BLaER1 (cell line): ENCODE measurements around the gene NHERF1.

ENCODE experiments used
- H3K27ac ChIP-seq: shearing (Covaris generic); formaldehyde crosslinking; 2 replicates; pipeline ENCODE4 v1.8.1; 2022
- H3K27me3 ChIP-seq: shearing (Covaris generic); formaldehyde crosslinking; 2 replicates; pipeline ENCODE4 v1.8.1; 2022
- H3K36me3 ChIP-seq: shearing (Covaris generic); formaldehyde crosslinking; 2 replicates; pipeline ENCODE4 v1.8.1; 2022
- H3K4me1 ChIP-seq: shearing (Covaris generic); formaldehyde crosslinking; 2 replicates; pipeline ENCODE4 v1.8.1; 2022
- H3K4me2 ChIP-seq: shearing (Covaris generic); formaldehyde crosslinking; 2 replicates; pipeline ENCODE4 v1.8.1; 2022
- H3K4me3 ChIP-seq: shearing (Covaris generic); formaldehyde crosslinking; 2 replicates; pipeline ENCODE4 v1.8.1; 2022
- H3K9ac ChIP-seq: shearing (Covaris generic); formaldehyde crosslinking; 2 replicates; pipeline ENCODE4 v1.8.1; 2022
- H3K9me3 ChIP-seq: shearing (Covaris generic); formaldehyde crosslinking; 2 replicates; pipeline ENCODE4 v1.8.1; 2022
- H4K20me1 ChIP-seq: shearing (Covaris generic); formaldehyde crosslinking; 2 replicates; pipeline ENCODE4 v1.8.1; 2022
- Cebpa-rat ChIP-seq: shearing (Covaris generic); IDR thresholded peaks from 2 replicates; pipeline ENCODE4 v1.8.1; 2022

NHERF1 gene

GRCh38 chr17:74790161-74791058 lies 42.0 kb downstream of the NHERF1 start:
- TF ChIP-seq Cebpa-rat = no peak
- H3K27ac ChIP-seq = 0 out of 2 replicates have a peak overlapping the region, but pooled peaks have one; percentile 6
- peaks cover 47% of the 10 kb centered on the region for H3K36me3 ChIP-seq
- peak overlapping the region; percentile 76 for H3K4me2 ChIP-seq
- no peaks in the 10 kb centered on the region for H3K27me3 ChIP-seq
- H3K9ac ChIP-seq = no peak overlapping the region
- H3K4me1 ChIP-seq = peaks cover 36% of the 10 kb centered on the region
- no peak overlapping the region for H3K4me3 ChIP-seq
- no peaks in the 10 kb centered on the region for H3K9me3 ChIP-seq
- H4K20me1 ChIP-seq = peaks cover 17% of the 10 kb centered on the region

- Histone ChIP-seq H3K9ac (no peak overlapping the region), H3K4me3 (no peak overlapping the region), H3K4me2 (no peak overlapping the region), H3K36me3 (peaks cover 63% of the 10 kb centered on the region), H3K4me1 (peaks cover 30% of the 10 kb centered on the region), H3K27ac (no peak overlapping the region), H4K20me1 (0 out of 2 replicates have a peak, but pooled peaks cover 9% of the 10 kb centered on the region), H3K9me3 (no peaks in the 10 kb centered on the region), H3K27me3 (no peaks in the 10 kb centered on the region)
- TF ChIP-seq Cebpa-rat = no peak
Measured at GRCh38 chr17:74792586-74793105, 44.2 kb downstream of the NHERF1 start.

- peaks cover 69% of the 10 kb centered on the region for H3K36me3 ChIP-seq
Measured at GRCh38 chr17:74795327-74796020, 47.0 kb downstream of the NHERF1 start.

DNA sequence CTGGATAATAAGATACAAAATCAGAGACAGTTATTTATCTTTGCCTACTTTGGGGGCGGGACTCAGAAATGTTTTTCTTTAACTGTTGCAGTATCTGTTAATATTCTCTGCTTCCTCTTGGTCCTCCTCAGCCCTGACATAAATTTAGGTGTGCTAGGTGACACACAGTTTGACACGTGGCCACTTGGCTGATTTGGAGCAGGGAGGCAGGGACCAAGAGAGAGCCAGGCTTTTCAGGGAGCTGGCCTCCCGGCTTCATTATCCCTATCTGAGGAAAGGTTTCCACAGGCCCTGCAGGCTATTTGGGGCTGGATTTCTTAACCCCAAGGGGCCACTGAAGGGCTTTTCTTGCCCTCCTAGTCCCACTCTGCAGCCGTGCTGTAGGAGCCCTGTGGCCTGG lies 47.8 kb downstream of the NHERF1 start:
- H3K27ac ChIP-seq = no peak overlapping the region
- H3K36me3 ChIP-seq = peaks cover 75% of the 10 kb centered on the region
- peaks cover 10% of the 10 kb centered on the region; the same call in 1 of the 2 replicates for H4K20me1 ChIP-seq
- H3K4me1 ChIP-seq = peaks cover 20% of the 10 kb centered on the region
- H3K27me3 ChIP-seq = no peaks in the 10 kb centered on the region
- H3K4me3 ChIP-seq = no peak overlapping the region
- TF ChIP-seq Cebpa-rat = no peak
- H3K9me3 ChIP-seq = no peaks in the 10 kb centered on the region
- H3K4me2 ChIP-seq = no peak overlapping the region
- no peak overlapping the region for H3K9ac ChIP-seq

More at GRCh38 chr17:74795327-74796020, 47.0 kb downstream of the NHERF1 start:
- H3K9ac ChIP-seq = no peak overlapping the region
- H4K20me1 ChIP-seq = peaks cover 10% of the 10 kb centered on the region; the same call in 1 of the 2 replicates
- H3K4me1 ChIP-seq = peaks cover 27% of the 10 kb centered on the region
- no peak overlapping the region for H3K27ac ChIP-seq
- H3K27me3 ChIP-seq = no peaks in the 10 kb centered on the region
- H3K9me3 ChIP-seq = no peaks in the 10 kb centered on the region
- no peak for TF ChIP-seq Cebpa-rat
- no peak overlapping the region for H3K4me2 ChIP-seq
- no peak overlapping the region for H3K4me3 ChIP-seq

DNA sequence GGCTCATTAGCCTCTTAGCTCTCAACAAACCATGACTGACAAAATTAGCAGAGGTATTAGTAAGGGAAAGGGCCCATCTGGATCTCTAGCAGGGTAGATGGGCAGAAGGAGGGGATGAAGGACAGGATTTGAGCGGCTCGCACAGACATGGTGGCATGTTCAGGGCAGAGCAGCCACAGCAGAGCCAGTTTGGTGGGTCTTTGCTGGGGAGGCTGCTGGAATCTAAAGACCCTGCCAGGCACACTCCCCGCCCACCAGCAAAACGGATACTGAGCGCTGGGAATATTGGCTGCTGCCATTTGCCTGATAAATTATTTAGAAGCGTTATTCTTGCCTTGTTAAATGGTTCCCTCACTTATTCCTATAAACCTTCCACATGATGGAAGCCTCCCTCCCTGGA lies 48.4 kb downstream of the NHERF1 start:
- Histone ChIP-seq H3K9ac (no peak overlapping the region), H3K36me3 (peaks cover 80% of the 10 kb centered on the region), H3K4me1 (peaks cover 14% of the 10 kb centered on the region), H4K20me1 (peaks cover 10% of the 10 kb centered on the region; the same call in 1 of the 2 replicates), H3K27me3 (no peaks in the 10 kb centered on the region), H3K9me3 (no peaks in the 10 kb centered on the region), H3K4me2 (peak overlapping the region; percentile 36), H3K4me3 (no peak overlapping the region), H3K27ac (no peak overlapping the region)
- TF ChIP-seq Cebpa-rat = no peak

GRCh38 chr17:74797824-74798223 lies 49.4 kb downstream of the NHERF1 start:
- Histone ChIP-seq H3K4me2 (peak overlapping the region; percentile 36), H3K27me3 (no peaks in the 10 kb centered on the region), H3K9ac (no peak overlapping the region; the same call in 1 of the 2 replicates), H3K36me3 (peaks cover 85% of the 10 kb centered on the region), H3K9me3 (no peaks in the 10 kb centered on the region), H4K20me1 (peaks cover 10% of the 10 kb centered on the region; the same call in 1 of the 2 replicates), H3K27ac (no peak overlapping the region), H3K4me3 (no peak overlapping the region), H3K4me1 (peaks cover 14% of the 10 kb centered on the region)
- TF ChIP-seq Cebpa-rat = no peak

DNA sequence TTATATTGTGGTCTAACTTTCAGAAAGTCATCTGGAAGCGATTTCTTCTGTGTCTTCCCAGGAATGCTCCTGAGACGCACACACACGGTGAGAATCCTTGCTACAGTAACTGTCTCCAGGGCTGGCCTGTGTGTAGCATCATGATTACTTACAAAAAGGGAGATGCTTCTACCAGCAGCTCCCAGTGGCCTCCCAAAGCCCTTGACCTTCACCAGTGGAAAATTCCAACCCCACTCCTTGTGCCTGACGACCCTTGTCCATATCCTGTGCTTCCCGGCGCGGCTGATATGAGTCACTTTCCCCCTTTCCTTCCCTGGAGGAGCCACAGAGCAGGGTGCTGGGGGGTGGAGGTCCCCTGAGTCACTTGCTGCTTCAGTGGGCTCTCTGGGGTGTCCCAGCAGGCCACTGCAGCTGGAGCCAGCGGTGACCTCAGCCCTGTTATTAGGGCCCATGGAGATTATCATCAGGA lies 49.8 kb downstream of the NHERF1 start:
- H3K9me3 ChIP-seq = no peaks in the 10 kb centered on the region
- no peak overlapping the region for H3K27ac ChIP-seq
- no peaks in the 10 kb centered on the region for H3K27me3 ChIP-seq
- peaks cover 14% of the 10 kb centered on the region for H3K4me1 ChIP-seq
- peaks cover 10% of the 10 kb centered on the region; the same call in 1 of the 2 replicates for H4K20me1 ChIP-seq
- H3K36me3 ChIP-seq = peaks cover 80% of the 10 kb centered on the region
- H3K4me2 ChIP-seq = peak overlapping the region; percentile 30; the same call in 1 of the 2 replicates
- H3K4me3 ChIP-seq = no peak overlapping the region
- H3K9ac ChIP-seq = no peak overlapping the region
- TF ChIP-seq Cebpa-rat = no peak

DNA sequence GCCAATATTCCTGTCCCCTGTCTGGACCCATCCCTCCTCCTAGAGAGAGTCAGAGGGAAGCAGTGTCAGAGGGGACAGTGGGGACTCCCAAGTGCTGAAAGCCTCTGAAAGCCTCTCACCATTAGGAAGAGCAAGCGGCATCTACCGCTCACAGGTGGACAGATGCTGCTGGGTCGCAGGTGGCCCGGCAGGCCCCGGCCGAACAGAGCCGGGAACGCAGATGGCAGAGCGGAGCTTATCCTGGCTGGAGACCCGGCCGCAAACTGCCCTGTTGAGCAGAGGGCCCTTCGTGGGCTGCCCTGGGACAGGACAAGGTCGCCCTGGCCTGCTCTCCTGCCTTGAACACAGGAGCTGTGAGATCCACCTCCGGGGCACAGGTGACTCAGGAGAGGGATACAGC lies 50.7 kb downstream of the NHERF1 start:
- H3K9ac ChIP-seq = no peak overlapping the region
- peaks cover 14% of the 10 kb centered on the region for H3K4me1 ChIP-seq
- H3K9me3 ChIP-seq = no peaks in the 10 kb centered on the region
- no peak for TF ChIP-seq Cebpa-rat
- no peak overlapping the region for H3K4me2 ChIP-seq
- no peak overlapping the region for H3K27ac ChIP-seq
- no peak overlapping the region for H3K4me3 ChIP-seq
- peaks cover 72% of the 10 kb centered on the region for H3K36me3 ChIP-seq
- H3K27me3 ChIP-seq = no peaks in the 10 kb centered on the region
- H4K20me1 ChIP-seq = peaks cover 10% of the 10 kb centered on the region; the same call in 1 of the 2 replicates

DNA sequence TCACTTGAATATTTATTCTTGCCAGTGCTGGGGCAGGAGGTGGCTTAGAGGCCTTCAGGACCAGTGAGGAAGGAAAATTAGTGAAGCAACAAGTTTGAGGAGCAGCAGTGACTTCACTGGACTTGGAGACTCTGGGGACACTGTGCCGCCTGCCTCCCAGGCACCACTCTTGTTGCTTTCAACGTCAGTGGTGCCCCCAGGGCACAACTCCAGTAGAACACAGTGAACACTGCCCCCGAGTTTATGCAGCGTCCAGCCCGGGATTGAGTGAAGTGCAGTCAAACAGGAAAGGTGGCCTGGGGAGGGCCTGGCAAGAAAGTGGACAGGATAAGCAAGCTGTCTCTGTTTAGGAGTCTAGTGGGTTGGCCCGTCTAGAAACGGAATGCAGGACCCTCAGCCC lies 52.1 kb downstream of the NHERF1 start:
- H3K27ac ChIP-seq = no peak overlapping the region
- peaks cover 25% of the 10 kb centered on the region; the same call in 1 of the 2 replicates for H4K20me1 ChIP-seq
- no peak overlapping the region for H3K4me3 ChIP-seq
- peaks cover 63% of the 10 kb centered on the region for H3K36me3 ChIP-seq
- no peak for TF ChIP-seq Cebpa-rat
- no peak overlapping the region for H3K4me2 ChIP-seq
- no peak overlapping the region; the same call in 1 of the 2 replicates for H3K9ac ChIP-seq
- H3K4me1 ChIP-seq = peaks cover 20% of the 10 kb centered on the region
- no peaks in the 10 kb centered on the region for H3K27me3 ChIP-seq
- H3K9me3 ChIP-seq = no peaks in the 10 kb centered on the region
